ENCODE results near the gene KCNH6. TPM values are rescaled to one million over a fixed set of nuclear protein-coding genes. Genes with fewer than 3 reads are reported as not detected.

The KCNH6 gene
- total and polyA plus RNA-seq, 9 of the 15 experiments (the other 6 are each of a cell fraction or from before 2014, with no cell fraction given): not detected

GRCh38 chr17:63517825-63518534 lies 5.2 kb upstream of the KCNH6 start:
- no peak for DNase-seq (ENCODE audit: extremely low read depth in 1 of 4, low spot score in 3 of 4)
- ATAC-seq: no peak
- no peak for FAIRE-seq
- Histone ChIP-seq H3K4me3 (no peak overlapping the region), H3K4me2 (ENCODE audit: insufficient read depth, low read length) (no peak overlapping the region), H4K20me1 (replicated peaks; ENCODE audit: control insufficient read depth, insufficient read depth, low read length) (0 out of 2 replicates have a peak, but pooled peaks cover 5% of the 10 kb centered on the region), H3K79me2 (ENCODE audit: control insufficient read depth, insufficient read depth, low read length) (no peaks in the 10 kb centered on the region), H3K4me1 (replicated peaks in 1 of 2; ENCODE audit: control insufficient read depth in 2 of 2, insufficient read depth in 2 of 2, low read length in 2 of 2) (peaks cover 0 to under 1% of the 10 kb centered on the region in 2 experiments; a peak in 1 of 5 replicates), H3K9me3 (replicated peaks; ENCODE audit: control insufficient read depth, insufficient read depth, low read depth, low read length) (no peaks in the 10 kb centered on the region), H3K36me3 (ENCODE audit: control insufficient read depth, insufficient read depth, low read length) (no peaks in the 10 kb centered on the region), H3K9ac (ENCODE audit: insufficient read depth in 1 of 2, low read depth in 2 of 2, low read length in 2 of 2) (no peak overlapping the region), H2AFZ (ENCODE audit: low read depth, low read length) (no peak overlapping the region), H3K27me3 (ENCODE audit: control insufficient read depth in 2 of 2, insufficient read depth in 2 of 2, low read length in 2 of 2) (peaks cover 14 to 27% of the 10 kb centered on the region in 2 experiments; a peak in 3 of 5 replicates), H3K9me1 (ENCODE audit: control insufficient read depth, insufficient read depth, low read length) (no peaks in the 10 kb centered on the region), H3K27ac (ENCODE audit: extremely low read depth, low read depth, low read length) (no peak overlapping the region)
- POLR2A ChIA-PET: interaction anchor here (0.5 to 1.1 kb wide), 3 partner anchors 15 to 59 kb away, joined by 3 to 5 read pairs (median 3); no protein-coding TSS in a partner anchor
- WGBS (ENCODE audit: insufficient coverage, low coverage, missing lambda C conversion rate): 2% methylated on average over 8 of the region's 8 CpGs
- in situ Hi-C loops (cut with MboI) (no loop called here), intact Hi-C loops (cut with micrococcal nuclease) (no loop called here)
- TF ChIP-seq ZNF696 (CRISPR knock-in tag; conservative IDR thresholded peaks at IDR 0.05): no peak
- peak; percentile 15 for TF ChIP-seq RBM25 (IDR thresholded peaks at IDR 0.05; ENCODE audit: low read depth, low read length, severe bottlenecking)
- TF ChIP-seq NR0B1 (IDR thresholded peaks at IDR 0.05; ENCODE audit: partially characterized antibody): no peak
- no peak for TF ChIP-seq ZNF77 (CRISPR knock-in tag; IDR thresholded peaks at IDR 0.05)
- no peak for TF ChIP-seq ZNF785 (CRISPR knock-in tag; IDR thresholded peaks at IDR 0.05)
- TF ChIP-seq ZBTB33 (CRISPR knock-in tag; IDR thresholded peaks at IDR 0.05): no peak
- no peak for TF ChIP-seq POU5F1 (IDR thresholded peaks at IDR 0.05; ENCODE audit: borderline replicate concordance, low read depth, low read length, partially characterized antibody)
- no TSS peak for BruUV-seq (replicated peaks)
- CTCF ChIA-PET (ENCODE audit: low intra/inter-chr PET ratio): no interaction called here
